ENCODE results near the gene PCGF5. TPM values are rescaled to one million over a fixed set of nuclear protein-coding genes. Genes with fewer than 3 reads are reported as not detected.

Gene PCGF5
- total RNA-seq, 4 donors from 2014 or later: 29.8 to 60.3 (median 31.4) TPM

- Histone ChIP-seq H3K27ac (no peak overlapping the region), H3K4me3 (no peak overlapping the region), H3K4me1 (no peaks in the 10 kb centered on the region), H3K27me3 (no peaks in the 10 kb centered on the region), H3K9me3 (no peaks in the 10 kb centered on the region), H3K36me3 (no peaks in the 10 kb centered on the region)
- WGBS: 86% methylated on average over 1 of the region's 1 CpG
- no peak for DNase-seq (ENCODE audit: low spot score in 2 of 2)
- TF ChIP-seq POLR2A (IDR thresholded peaks at IDR 0.05) (no peak), EP300 (IDR thresholded peaks at IDR 0.05) (no peak), POLR2AphosphoS5 (IDR thresholded peaks at IDR 0.05) (no peak)
- TF ChIP-seq, protein P1, sequence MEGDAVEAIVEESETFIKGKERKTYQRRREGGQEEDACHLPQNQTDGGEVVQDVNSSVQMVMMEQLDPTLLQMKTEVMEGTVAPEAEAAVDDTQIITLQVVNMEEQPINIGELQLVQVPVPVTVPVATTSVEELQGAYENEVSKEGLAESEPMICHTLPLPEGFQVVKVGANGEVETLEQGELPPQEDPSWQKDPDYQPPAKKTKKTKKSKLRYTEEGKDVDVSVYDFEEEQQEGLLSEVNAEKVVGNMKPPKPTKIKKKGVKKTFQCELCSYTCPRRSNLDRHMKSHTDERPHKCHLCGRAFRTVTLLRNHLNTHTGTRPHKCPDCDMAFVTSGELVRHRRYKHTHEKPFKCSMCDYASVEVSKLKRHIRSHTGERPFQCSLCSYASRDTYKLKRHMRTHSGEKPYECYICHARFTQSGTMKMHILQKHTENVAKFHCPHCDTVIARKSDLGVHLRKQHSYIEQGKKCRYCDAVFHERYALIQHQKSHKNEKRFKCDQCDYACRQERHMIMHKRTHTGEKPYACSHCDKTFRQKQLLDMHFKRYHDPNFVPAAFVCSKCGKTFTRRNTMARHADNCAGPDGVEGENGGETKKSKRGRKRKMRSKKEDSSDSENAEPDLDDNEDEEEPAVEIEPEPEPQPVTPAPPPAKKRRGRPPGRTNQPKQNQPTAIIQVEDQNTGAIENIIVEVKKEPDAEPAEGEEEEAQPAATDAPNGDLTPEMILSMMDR (IDR thresholded peaks at IDR 0.05): no peak
Observed at GRCh38 chr10:91239789-91240188, 19.3 kb downstream of the PCGF5 start.

GRCh38 chr10:91242940-91243339 is 22.5 kb downstream of the PCGF5 start:
- no peak for TF ChIP-seq POLR2A (IDR thresholded peaks at IDR 0.05)
- TF ChIP-seq EP300 (IDR thresholded peaks at IDR 0.05): no peak
- no peak for TF ChIP-seq POLR2AphosphoS5 (IDR thresholded peaks at IDR 0.05)
- TF ChIP-seq, protein P1 (IDR thresholded peaks at IDR 0.05): no peak
- 86% methylated on average over 2 of the region's 2 CpGs for WGBS
- H3K4me1 ChIP-seq: no peaks in the 10 kb centered on the region
- DNase-seq (ENCODE audit: low spot score in 2 of 2): no peak
- H3K36me3 ChIP-seq: no peaks in the 10 kb centered on the region
- no peaks in the 10 kb centered on the region for H3K9me3 ChIP-seq
- H3K4me3 ChIP-seq: no peak overlapping the region
- H3K27me3 ChIP-seq: no peaks in the 10 kb centered on the region
- H3K27ac ChIP-seq: no peak overlapping the region

DNA sequence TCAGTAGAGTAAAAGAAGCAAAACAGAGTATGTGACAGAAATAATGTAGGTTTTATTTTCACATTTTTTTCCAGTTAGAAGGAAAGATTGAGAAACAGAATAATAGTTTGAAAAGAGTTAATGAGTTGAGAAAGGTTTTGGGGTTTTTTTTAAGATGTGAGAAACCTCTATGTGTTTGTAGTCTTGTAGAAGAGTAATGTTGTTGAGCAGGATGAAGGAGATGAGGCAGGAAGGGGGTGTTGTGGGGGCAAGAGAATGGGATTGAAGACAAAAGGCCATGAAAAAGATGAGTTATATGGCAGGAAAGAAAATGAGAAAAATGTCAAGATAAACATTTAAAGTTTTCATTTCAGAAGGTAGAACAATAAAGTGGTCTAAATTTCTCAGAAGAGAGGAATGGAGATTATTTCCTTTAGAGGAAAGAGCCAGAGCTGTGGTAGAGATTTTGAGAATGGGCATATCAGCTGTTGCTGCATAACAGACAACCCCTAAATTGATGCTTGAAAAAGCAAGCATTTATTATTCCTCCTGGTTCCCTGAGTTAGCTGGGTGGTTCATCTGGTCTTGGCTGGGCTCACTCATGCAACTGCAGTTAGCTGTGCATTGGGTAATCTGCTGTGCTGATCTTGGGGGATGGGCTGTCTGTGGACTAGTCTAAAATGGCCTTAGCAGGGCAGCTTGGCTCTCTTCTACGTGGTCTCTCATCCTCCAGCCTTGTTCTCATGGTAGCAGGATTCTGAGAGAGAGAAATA is 27.1 kb downstream of the PCGF5 start:
- no peaks in the 10 kb centered on the region for H3K27me3 ChIP-seq
- no peaks in the 10 kb centered on the region for H3K4me1 ChIP-seq
- H3K4me3 ChIP-seq: no peak overlapping the region
- TF ChIP-seq EP300 (IDR thresholded peaks at IDR 0.05): no peak
- no peak for TF ChIP-seq POLR2A (IDR thresholded peaks at IDR 0.05)
- TF ChIP-seq, protein P1 (IDR thresholded peaks at IDR 0.05): no peak
- no peak for TF ChIP-seq POLR2AphosphoS5 (IDR thresholded peaks at IDR 0.05)
- WGBS: 31% methylated on average over 1 of the region's 1 CpG
- H3K9me3 ChIP-seq: no peaks in the 10 kb centered on the region
- no peak overlapping the region for H3K27ac ChIP-seq
- H3K36me3 ChIP-seq: peaks cover 2% of the 10 kb centered on the region
- DNase-seq (ENCODE audit: low spot score in 2 of 2): no peak

GRCh38 chr10:91249700-91250099 is 29.2 kb downstream of the PCGF5 start:
- no peaks in the 10 kb centered on the region for H3K4me1 ChIP-seq
- DNase-seq (ENCODE audit: low spot score in 2 of 2): no peak
- no peaks in the 10 kb centered on the region for H3K27me3 ChIP-seq
- 63% methylated on average over 3 of the region's 3 CpGs for WGBS
- TF ChIP-seq, protein P1 (IDR thresholded peaks at IDR 0.05): no peak
- TF ChIP-seq POLR2A (IDR thresholded peaks at IDR 0.05) (no peak), POLR2AphosphoS5 (IDR thresholded peaks at IDR 0.05) (no peak), EP300 (IDR thresholded peaks at IDR 0.05) (no peak)
- H3K4me3 ChIP-seq: no peak overlapping the region
- H3K36me3 ChIP-seq: peaks cover 20% of the 10 kb centered on the region
- no peak overlapping the region for H3K27ac ChIP-seq
- no peaks in the 10 kb centered on the region for H3K9me3 ChIP-seq

DNA sequence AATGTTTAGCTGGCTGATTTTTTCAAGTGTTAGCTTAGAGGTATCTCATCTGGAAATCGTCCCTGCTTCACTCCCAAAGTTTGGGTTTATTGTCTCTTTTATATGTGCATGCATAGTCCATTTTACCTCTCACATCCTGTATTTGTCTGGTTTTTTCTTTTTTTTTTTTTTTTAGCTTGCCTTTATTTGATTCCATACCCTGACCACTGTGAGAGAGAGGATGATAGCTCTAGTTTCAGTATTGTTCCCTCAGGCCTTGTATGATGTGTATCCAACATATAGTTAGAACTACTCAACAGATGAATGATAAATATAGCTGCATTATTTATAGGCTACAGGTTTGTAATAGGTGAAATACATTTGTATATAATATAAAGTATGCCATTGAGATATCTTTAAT is 29.9 kb downstream of the PCGF5 start:
- Histone ChIP-seq H3K4me3 (no peak overlapping the region), H3K27me3 (no peaks in the 10 kb centered on the region), H3K36me3 (peaks cover 26% of the 10 kb centered on the region), H3K9me3 (no peaks in the 10 kb centered on the region), H3K27ac (no peak overlapping the region), H3K4me1 (no peaks in the 10 kb centered on the region)
- TF ChIP-seq POLR2A (IDR thresholded peaks at IDR 0.05) (no peak), EP300 (IDR thresholded peaks at IDR 0.05) (no peak), POLR2AphosphoS5 (IDR thresholded peaks at IDR 0.05) (no peak)
- TF ChIP-seq, protein P1 (IDR thresholded peaks at IDR 0.05): no peak
- no peak for DNase-seq (ENCODE audit: low spot score in 2 of 2)
- WGBS: 48% methylated on average over 1 of the region's 1 CpG
